A549 (cell line): ENCODE data around the gene KCTD11. TPM values are rescaled to one million over a fixed set of nuclear protein-coding genes. Genes with fewer than 3 reads are reported as not detected.

ENCODE experiments used
- ATAC-seq, 2 experiments: fragments of 200-7000 bp in 1 of 2; fragments of >200 bp in 1 of 2; cut with Nextera tagmentation in 1 of 2; cut with Tn5 transposase in 1 of 2; 3 replicates each; pipeline versions ENCODE4 v1.8.0 to v1.9.1; 2018 to 2020; ENCODE audit warnings: mild to moderate bottlenecking in 1 of 2, moderate library complexity in 1 of 2
- CTCF ChIA-PET: fragments of 300-600 bp; sonication (Branson Sonifier 250); formaldehyde crosslinking; extraction: SDS; loops from one replicate; lab custom pipeline; 2021; ENCODE audit warnings: antibody characterized with exemption, inconsistent platforms; lab: Yijun Ruan, JAX
- POLR2A ChIA-PET: fragments of 350-600 bp; formaldehyde crosslinking; extraction: SDS; loops from one replicate; lab custom pipeline; 2021; ENCODE audit warnings: antibody characterized with exemption, inconsistent platforms; lab: Yijun Ruan, JAX
- DNase-seq, 2 experiments: peaks; one replicate each; pipeline versions ENCODE4 v3.0.0 to v3.0.0-alpha.2; 2011 to 2016; ENCODE audit warnings: low read depth in 1 of 2, low spot score in 1 of 2
- FAIRE-seq: peaks from 2 replicates; lab custom pipeline; 2011; peaks lifted over from hg19 to GRCh38; lab: Jason Lieb, UNC
- H3K27ac ChIP-seq, 2 experiments: fragments of >200 bp; sonication (Bioruptor Twin); formaldehyde crosslinking; 3 replicates each; pipeline ENCODE4 v1.5.1; 2016 to 2017
- H3K4me1 ChIP-seq: fragments of >200 bp; sonication (Bioruptor Twin); formaldehyde crosslinking; 3 replicates; pipeline ENCODE4 v1.6.1; 2016
- H3K4me2 ChIP-seq: fragments of >200 bp; sonication (Bioruptor Twin); formaldehyde crosslinking; 3 replicates; pipeline ENCODE4 v1.6.1; 2016
- H3K4me3 ChIP-seq: fragments of >200 bp; sonication (Bioruptor Twin); formaldehyde crosslinking; 3 replicates; pipeline ENCODE4 v1.5.1; 2016
- H3K9me3 ChIP-seq: fragments of >200 bp; sonication (Bioruptor Twin); formaldehyde crosslinking; 3 replicates; pipeline ENCODE4 v1.6.1; 2016
- ATOH8 ChIP-seq: fragments of 250-450 bp; sonication (Bioruptor Pico); IDR thresholded peaks from 2 replicates; pipeline ENCODE4 v1.5.0; 2020; ENCODE audit warnings: low read depth, mild to moderate bottlenecking, moderate library complexity
- CEBPB ChIP-seq, 2 experiments: fragments of >200 bp in 1 of 2; sonication (Bioruptor Twin) in 1 of 2; formaldehyde crosslinking in 1 of 2; IDR thresholded peaks; 2 replicates each; pipeline ENCODE4 v1.6.1; 2012 to 2016
- EHF ChIP-seq: fragments of 250-450 bp; sonication (Bioruptor Pico); IDR thresholded peaks from 2 replicates; pipeline ENCODE4 v1.5.0; 2020; ENCODE audit warnings: mild to moderate bottlenecking
- ESRRA ChIP-seq: fragments of 150-350 bp; IDR thresholded peaks from 2 replicates; pipeline ENCODE4 v1.6.1; 2014; ENCODE audit warnings: mild to moderate bottlenecking, low read length, borderline replicate concordance
- HEYL ChIP-seq: fragments of 250-450 bp; sonication (Bioruptor Pico); IDR thresholded peaks from 2 replicates; pipeline ENCODE4 v1.8.0; 2021; ENCODE audit warnings: mild to moderate bottlenecking, moderate library complexity
- HOXB13 ChIP-seq: fragments of 250-450 bp; sonication (Bioruptor Pico); IDR thresholded peaks from 2 replicates; pipeline ENCODE4 v1.5.0; 2020; ENCODE audit warnings: low read depth, mild to moderate bottlenecking, moderate library complexity
- HOXB5 ChIP-seq: fragments of 250-450 bp; sonication (Bioruptor Pico); IDR thresholded peaks from 2 replicates; pipeline ENCODE4 v1.5.0; 2020; ENCODE audit warnings: mild to moderate bottlenecking, moderate library complexity
- JUN ChIP-seq, 2 experiments: fragments of >200 bp; sonication (Bioruptor Twin); formaldehyde crosslinking; IDR thresholded peaks; 2 replicates in 1 of 2; 3 replicates in 1 of 2; pipeline ENCODE4 v1.6.1; 2016 to 2017
- PBX3 ChIP-seq: IDR thresholded peaks from 2 replicates; pipeline ENCODE4 v1.6.1; 2012
- POLR2A ChIP-seq: IDR thresholded peaks from 2 replicates; pipeline ENCODE4 v1.6.1; 2012; ENCODE audit warnings: mild to moderate bottlenecking, low read length
- RCOR1 ChIP-seq: fragments of 150-350 bp; IDR thresholded peaks from 2 replicates; pipeline ENCODE4 v1.6.1; 2014; ENCODE audit warnings: antibody characterized with exemption, low read length, low read depth
- TFCP2L1 ChIP-seq: fragments of 250-450 bp; sonication (Bioruptor Pico); IDR thresholded peaks from 2 replicates; pipeline ENCODE4 v1.5.0; 2021; ENCODE audit warnings: mild to moderate bottlenecking
- TP53 ChIP-seq: fragments of 250-450 bp; sonication (Bioruptor Pico); IDR thresholded peaks from 2 replicates; pipeline ENCODE4 v1.5.0; 2021; ENCODE audit warnings: mild to moderate bottlenecking, moderate library complexity
- WGBS: methylation state at CpG from one replicate; pipeline ENCODE4 v1.1.6; 2017; ENCODE audit errors: missing lambda C conversion rate; 5-methylcytosine and 5-hydroxymethylcytosine counted together
- polyA plus RNA-seq, 4 experiments: library from polyadenylated mRNA; depleted of rRNA in 3 of 4; stranded (reverse); fragments of >200 nt; fragmentation: RNase III in 1 of 4; extraction: RNeasy Plus Mini Kit Qiagen cat#74134 plus additional on column Dnase treatment in 1 of 4; gene quantifications; 2 replicates in 3 of 4; 3 replicates in 1 of 4; pipeline ENCODE4 v1.2.3, GENCODE V29; 2011 to 2017
- TF ChIP-seq, protein P1 (sequence below): fragments of >200 bp; sonication (Bioruptor Twin); formaldehyde crosslinking; IDR thresholded peaks from 3 replicates; pipeline ENCODE4 v1.5.1; 2016
- TF ChIP-seq, protein P2 (sequence below): fragments of 200-600 bp; sonication (generic); IDR thresholded peaks from 2 replicates; pipeline ENCODE4 v1.6.1; 2016; ENCODE audit warnings: antibody characterized with exemption, mild to moderate bottlenecking, moderate library complexity
- TF ChIP-seq, protein P3 (sequence below): fragments of >200 bp; sonication (Bioruptor Twin); formaldehyde crosslinking; IDR thresholded peaks from 3 replicates; pipeline ENCODE4 v1.6.1; 2016

Gene KCTD11
- polyA plus RNA-seq, 2 of the 4 experiments (the other 2 are of a cell fraction), result 6.1 to 10.3 TPM

DNA sequence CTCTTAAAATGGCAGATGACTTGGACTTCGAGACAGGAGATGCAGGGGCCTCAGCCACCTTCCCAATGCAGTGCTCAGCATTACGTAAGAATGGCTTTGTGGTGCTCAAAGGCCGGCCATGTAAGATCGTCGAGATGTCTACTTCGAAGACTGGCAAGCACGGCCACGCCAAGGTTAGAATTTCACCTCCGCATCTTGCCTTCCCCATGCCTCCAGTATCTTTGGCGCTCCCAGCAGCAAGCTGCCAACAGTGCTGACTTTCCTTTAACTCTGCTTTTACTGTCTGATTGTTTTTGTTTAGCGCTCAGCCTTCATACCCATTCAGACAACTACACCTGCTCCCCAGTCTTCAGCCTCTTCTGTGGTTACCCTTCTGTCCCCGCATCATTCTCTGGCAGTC, 42.3 kb upstream of the KCTD11 start:
- WGBS, result 75% methylated on average over 12 of the region's 12 CpGs
- ATAC-seq (no peak), DNase-seq (no peak)
- H3K4me2 ChIP-seq, result peak overlapping the region; percentile 95
- POLR2A ChIA-PET, result interaction anchor here (0.6 to 0.7 kb wide), 2 partner anchors 9 to 17 kb away, joined by 3 read pairs; no protein-coding TSS in a partner anchor
- TF ChIP-seq, protein P1, sequence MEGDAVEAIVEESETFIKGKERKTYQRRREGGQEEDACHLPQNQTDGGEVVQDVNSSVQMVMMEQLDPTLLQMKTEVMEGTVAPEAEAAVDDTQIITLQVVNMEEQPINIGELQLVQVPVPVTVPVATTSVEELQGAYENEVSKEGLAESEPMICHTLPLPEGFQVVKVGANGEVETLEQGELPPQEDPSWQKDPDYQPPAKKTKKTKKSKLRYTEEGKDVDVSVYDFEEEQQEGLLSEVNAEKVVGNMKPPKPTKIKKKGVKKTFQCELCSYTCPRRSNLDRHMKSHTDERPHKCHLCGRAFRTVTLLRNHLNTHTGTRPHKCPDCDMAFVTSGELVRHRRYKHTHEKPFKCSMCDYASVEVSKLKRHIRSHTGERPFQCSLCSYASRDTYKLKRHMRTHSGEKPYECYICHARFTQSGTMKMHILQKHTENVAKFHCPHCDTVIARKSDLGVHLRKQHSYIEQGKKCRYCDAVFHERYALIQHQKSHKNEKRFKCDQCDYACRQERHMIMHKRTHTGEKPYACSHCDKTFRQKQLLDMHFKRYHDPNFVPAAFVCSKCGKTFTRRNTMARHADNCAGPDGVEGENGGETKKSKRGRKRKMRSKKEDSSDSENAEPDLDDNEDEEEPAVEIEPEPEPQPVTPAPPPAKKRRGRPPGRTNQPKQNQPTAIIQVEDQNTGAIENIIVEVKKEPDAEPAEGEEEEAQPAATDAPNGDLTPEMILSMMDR, result no peak
- TF ChIP-seq ATOH8 (CRISPR knock-in tag), result no peak
- TF ChIP-seq, all 56 proteins: peak for 0
- CTCF ChIA-PET, result interaction anchor here (0.8 to 4.5 kb wide), 9 partner anchors 8 to 264 kb away, joined by 3 to 22 read pairs (median 5); partner anchors contain the start of genes SLC2A4 and TMEM95
- Histone ChIP-seq H3K4me1 (peaks cover 51% of the 10 kb centered on the region), H3K4me3 (peak overlapping the region; percentile 98), H3K27ac (no peak overlapping the region), H3K9me3 (no peaks in the 10 kb centered on the region)
- no peak for FAIRE-seq

GRCh38 chr17:7311110-7311705, 40.8 kb upstream of the KCTD11 start:
- POLR2A ChIA-PET, result interaction anchor here (0.6 kb wide), 1 partner anchor 54 kb away, joined by 3 read pairs; no protein-coding TSS in a partner anchor
- TF ChIP-seq TFCP2L1 (CRISPR knock-in tag) (no peak; the same call in 1 of the 2 replicates), TP53 (peak; percentile 59; the same call in 1 of the 2 replicates), HEYL (CRISPR knock-in tag) (no peak), RCOR1 (no peak), PBX3 (peak; percentile 14; the same call in 1 of the 2 replicates), CEBPB (IDR thresholded peaks at IDR 0.05) (no peak)
- Histone ChIP-seq H3K4me2 (peak overlapping the region; percentile 95; the same call in 1 of the 3 replicates), H3K4me3 (no peak overlapping the region), H3K4me1 (peaks cover 56% of the 10 kb centered on the region), H3K9me3 (no peaks in the 10 kb centered on the region), H3K27ac (no peak overlapping the region)
- no peak for ATAC-seq
- no peak for FAIRE-seq
- 81% methylated on average over 7 of the region's 7 CpGs for WGBS
- no peak for DNase-seq
- CTCF ChIA-PET, result interaction anchor here (0.9 to 4.5 kb wide), 5 partner anchors 12 to 41 kb away, joined by 3 to 22 read pairs (median 4); no protein-coding TSS in a partner anchor

DNA sequence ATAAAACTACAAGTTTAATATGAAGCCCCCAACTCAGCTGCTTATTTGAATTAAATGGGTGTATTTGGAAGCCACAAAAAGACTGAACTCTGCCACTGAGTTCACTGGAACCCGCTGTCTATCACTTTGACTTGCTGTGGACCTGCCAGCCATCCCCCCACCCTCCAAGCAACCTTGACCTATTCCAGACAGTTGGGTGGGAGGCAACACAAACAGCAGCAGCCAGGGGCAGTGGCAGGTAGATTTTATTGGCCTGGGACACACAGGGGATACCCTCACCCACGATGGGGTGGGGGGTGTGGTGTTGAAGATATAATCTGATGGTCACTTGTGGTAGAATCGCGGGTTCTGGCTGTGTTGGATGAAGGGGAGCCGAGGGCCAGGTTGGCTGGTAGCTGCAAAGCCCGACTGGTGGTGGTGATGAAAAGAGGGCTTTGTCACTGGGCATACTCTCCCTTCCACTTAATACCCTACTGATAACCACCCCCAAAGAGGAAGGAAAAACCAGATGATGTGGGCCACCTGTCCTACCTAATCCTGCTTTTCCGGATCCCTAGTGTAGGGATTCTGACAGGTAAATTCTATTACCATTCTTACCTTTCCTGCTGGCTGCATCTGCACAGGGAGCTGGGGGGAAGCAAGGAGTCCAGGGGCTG, 39.4 kb upstream of the KCTD11 start:
- FAIRE-seq (no peak), DNase-seq (no peak), ATAC-seq (no peak)
- ChIA-PET CTCF (interaction anchor here (0.8 to 6.1 kb wide), 10 partner anchors 9 to 92 kb away, joined by 3 to 58 read pairs (median 5); partner anchors contain the start of gene SLC2A4), POLR2A (interaction anchor here (1.0 to 4.0 kb wide), 5 partner anchors 9 to 91 kb away, joined by 3 to 22 read pairs (median 4); partner anchors contain the start of genes NEURL4 and TMEM256)
- H3K9me3 ChIP-seq, result no peaks in the 10 kb centered on the region
- 72% methylated on average over 7 of the region's 7 CpGs for WGBS
- peak overlapping the region; percentile 90 for H3K4me2 ChIP-seq
- no peak overlapping the region for H3K4me3 ChIP-seq
- TF ChIP-seq EHF (0 out of 2 replicates have a peak, but pooled peaks have one; percentile 15), HOXB5 (CRISPR knock-in tag) (no peak), POLR2A (peak; percentile 16; the same call in 1 of the 2 replicates), JUN (IDR thresholded peaks at IDR 0.05) (peak in 1 of 2 experiments; percentile 46; a peak in 2 of 5 replicates), HOXB13 (CRISPR knock-in tag) (no peak), ESRRA (no peak)
- TF ChIP-seq, protein P2, sequence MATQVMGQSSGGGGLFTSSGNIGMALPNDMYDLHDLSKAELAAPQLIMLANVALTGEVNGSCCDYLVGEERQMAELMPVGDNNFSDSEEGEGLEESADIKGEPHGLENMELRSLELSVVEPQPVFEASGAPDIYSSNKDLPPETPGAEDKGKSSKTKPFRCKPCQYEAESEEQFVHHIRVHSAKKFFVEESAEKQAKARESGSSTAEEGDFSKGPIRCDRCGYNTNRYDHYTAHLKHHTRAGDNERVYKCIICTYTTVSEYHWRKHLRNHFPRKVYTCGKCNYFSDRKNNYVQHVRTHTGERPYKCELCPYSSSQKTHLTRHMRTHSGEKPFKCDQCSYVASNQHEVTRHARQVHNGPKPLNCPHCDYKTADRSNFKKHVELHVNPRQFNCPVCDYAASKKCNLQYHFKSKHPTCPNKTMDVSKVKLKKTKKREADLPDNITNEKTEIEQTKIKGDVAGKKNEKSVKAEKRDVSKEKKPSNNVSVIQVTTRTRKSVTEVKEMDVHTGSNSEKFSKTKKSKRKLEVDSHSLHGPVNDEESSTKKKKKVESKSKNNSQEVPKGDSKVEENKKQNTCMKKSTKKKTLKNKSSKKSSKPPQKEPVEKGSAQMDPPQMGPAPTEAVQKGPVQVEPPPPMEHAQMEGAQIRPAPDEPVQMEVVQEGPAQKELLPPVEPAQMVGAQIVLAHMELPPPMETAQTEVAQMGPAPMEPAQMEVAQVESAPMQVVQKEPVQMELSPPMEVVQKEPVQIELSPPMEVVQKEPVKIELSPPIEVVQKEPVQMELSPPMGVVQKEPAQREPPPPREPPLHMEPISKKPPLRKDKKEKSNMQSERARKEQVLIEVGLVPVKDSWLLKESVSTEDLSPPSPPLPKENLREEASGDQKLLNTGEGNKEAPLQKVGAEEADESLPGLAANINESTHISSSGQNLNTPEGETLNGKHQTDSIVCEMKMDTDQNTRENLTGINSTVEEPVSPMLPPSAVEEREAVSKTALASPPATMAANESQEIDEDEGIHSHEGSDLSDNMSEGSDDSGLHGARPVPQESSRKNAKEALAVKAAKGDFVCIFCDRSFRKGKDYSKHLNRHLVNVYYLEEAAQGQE, result no peak
- TF ChIP-seq, protein P3, sequence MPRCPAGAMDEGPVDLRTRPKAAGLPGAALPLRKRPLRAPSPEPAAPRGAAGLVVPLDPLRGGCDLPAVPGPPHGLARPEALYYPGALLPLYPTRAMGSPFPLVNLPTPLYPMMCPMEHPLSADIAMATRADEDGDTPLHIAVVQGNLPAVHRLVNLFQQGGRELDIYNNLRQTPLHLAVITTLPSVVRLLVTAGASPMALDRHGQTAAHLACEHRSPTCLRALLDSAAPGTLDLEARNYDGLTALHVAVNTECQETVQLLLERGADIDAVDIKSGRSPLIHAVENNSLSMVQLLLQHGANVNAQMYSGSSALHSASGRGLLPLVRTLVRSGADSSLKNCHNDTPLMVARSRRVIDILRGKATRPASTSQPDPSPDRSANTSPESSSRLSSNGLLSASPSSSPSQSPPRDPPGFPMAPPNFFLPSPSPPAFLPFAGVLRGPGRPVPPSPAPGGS, result peak; percentile 32; the same call in 1 of the 3 replicates
- peaks cover 57% of the 10 kb centered on the region for H3K4me1 ChIP-seq
- H3K27ac ChIP-seq, result 0 out of 6 replicates have a peak overlapping the region, but pooled peaks of 1 of the 2 experiments have one; percentile 6
